IMR-90 (cell line): ENCODE measurements around the gene CEACAM6. TPM values are rescaled to one million over a fixed set of nuclear protein-coding genes. Genes with fewer than 3 reads are reported as not detected.

Source experiments
- ATAC-seq: fragments of 200-7000 bp; cut with Tn5 transposase; 2 replicates; pipeline ENCODE4 v1.9.1; 2020; ENCODE audit warnings: low read depth, mild to moderate bottlenecking, moderate library complexity
- BruUV-seq: library from RNA; stranded (reverse); fragments of 400-500 nt; replicated peaks from 2 replicates; lab custom pipeline; 2021; lab: Mats Ljungman, UMichigan
- CTCF ChIA-PET: fragments of 300-600 bp; formaldehyde crosslinking; extraction: SDS; loops from one replicate; lab custom pipeline; 2021; ENCODE audit warnings: antibody characterized with exemption; lab: Yijun Ruan, JAX
- POLR2A ChIA-PET: fragments of 300-600 bp; sonication (Branson Sonifier 250); formaldehyde crosslinking; loops from one replicate; lab custom pipeline; 2022; ENCODE audit warnings: antibody characterized with exemption; ENCODE audit not compliant: unreplicated experiment; lab: Charles Lee
- DNase-seq: peaks from one replicate; pipeline ENCODE4 v3.0.0; 2013
- H2AFZ ChIP-seq: replicated peaks from 2 replicates; pipeline ENCODE3; 2013; ENCODE audit warnings: low read length, mild to moderate bottlenecking; ENCODE audit not compliant: poor library complexity
- H2AK5ac ChIP-seq: 2 replicates; pipeline ENCODE4 v1.6.1; 2013; ENCODE audit warnings: low read depth, low read length, inconsistent platforms
- H2AK9ac ChIP-seq: replicated peaks from 2 replicates; pipeline ENCODE3; 2013; ENCODE audit warnings: mild to moderate bottlenecking, low read depth, low read length, moderate library complexity; ENCODE audit not compliant: poor library complexity
- H2BK120ac ChIP-seq: 2 replicates; pipeline ENCODE4 v1.6.1; 2013; ENCODE audit warnings: low read depth, low read length, inconsistent platforms
- H2BK15ac ChIP-seq: 3 replicates; pipeline ENCODE4 v1.6.1; 2013; ENCODE audit warnings: low read depth, low read length, inconsistent platforms
- H2BK20ac ChIP-seq: 2 replicates; pipeline ENCODE4 v1.6.1; 2013; ENCODE audit warnings: low read depth, mild to moderate bottlenecking, inconsistent platforms, low read length, moderate library complexity
- H2BK5ac ChIP-seq: 2 replicates; pipeline ENCODE4 v1.6.1; 2013; ENCODE audit warnings: mild to moderate bottlenecking, low read depth, low read length, inconsistent platforms; ENCODE audit not compliant: poor library complexity, severe bottlenecking
- H3K14ac ChIP-seq: replicated peaks from 2 replicates; pipeline ENCODE4 v1.6.1; 2013; ENCODE audit warnings: low read depth, low read length, inconsistent platforms
- H3K18ac ChIP-seq: 2 replicates; pipeline ENCODE4 v1.6.1; 2013; ENCODE audit warnings: low read depth, low read length, control low read depth
- H3K23ac ChIP-seq: 2 replicates; pipeline ENCODE4 v1.6.1; 2013; ENCODE audit warnings: low read depth, low read length, inconsistent platforms
- H3K27ac ChIP-seq: 2 replicates; pipeline ENCODE4 v1.5.1; 2013; ENCODE audit warnings: mild to moderate bottlenecking, control low read depth, low read length; ENCODE audit not compliant: insufficient read depth
- H3K27me3 ChIP-seq: 2 replicates; pipeline ENCODE4 v1.6.1; 2013; ENCODE audit warnings: low read length; ENCODE audit not compliant: control insufficient read depth, insufficient read depth
- H3K36me3 ChIP-seq: 2 replicates; pipeline ENCODE4 v1.6.1; 2013; ENCODE audit warnings: low read length, mixed read lengths; ENCODE audit not compliant: control insufficient read depth, insufficient read depth
- H3K4ac ChIP-seq: 2 replicates; pipeline ENCODE4 v1.6.1; 2013; ENCODE audit warnings: low read depth, low read length, inconsistent platforms
- H3K4me1 ChIP-seq: 2 replicates; pipeline ENCODE4 v1.6.1; 2013; ENCODE audit warnings: low read length, mixed read lengths; ENCODE audit not compliant: control insufficient read depth, insufficient read depth
- H3K4me2 ChIP-seq: 2 replicates; pipeline ENCODE4 v1.6.1; 2013; ENCODE audit warnings: low read depth, mild to moderate bottlenecking, control low read depth, low read length, moderate library complexity
- H3K4me3 ChIP-seq: 2 replicates; pipeline ENCODE4 v1.5.1; 2013; ENCODE audit warnings: low read depth, mild to moderate bottlenecking, control low read depth, low read length, moderate library complexity; ENCODE audit not compliant: insufficient read depth
- H3K56ac ChIP-seq: 2 replicates; pipeline ENCODE4 v1.6.1; 2013; ENCODE audit warnings: low read length, inconsistent platforms; ENCODE audit not compliant: insufficient read depth; ENCODE audit errors: extremely low read depth
- H3K79me1 ChIP-seq, 2 experiments: 2 replicates each; pipeline ENCODE4 v1.6.1; 2013; ENCODE audit warnings: low read length in 2 of 2, inconsistent platforms in 1 of 2, low read depth in 1 of 2
- H3K9ac ChIP-seq: 2 replicates; pipeline ENCODE4 v1.6.1; 2013; ENCODE audit warnings: low read depth, low read length, control low read depth
- H3K9me1 ChIP-seq: 2 replicates; pipeline ENCODE4 v1.6.1; 2013; ENCODE audit warnings: low read length, inconsistent platforms; ENCODE audit not compliant: insufficient read depth
- H3K9me3 ChIP-seq: 2 replicates; pipeline ENCODE4 v1.6.1; 2013; ENCODE audit warnings: low read length; ENCODE audit not compliant: control insufficient read depth, insufficient read depth
- H4K20me1 ChIP-seq: 2 replicates; pipeline ENCODE4 v1.6.1; 2013; ENCODE audit warnings: low read length, inconsistent platforms; ENCODE audit not compliant: insufficient read depth
- H4K5ac ChIP-seq: 2 replicates; pipeline ENCODE4 v1.6.1; 2013; ENCODE audit warnings: mild to moderate bottlenecking, low read depth, low read length, control low read depth
- H4K8ac ChIP-seq, 2 experiments: 2 replicates each; pipeline ENCODE4 v1.6.1; 2013; ENCODE audit warnings: low read depth in 2 of 2, low read length in 2 of 2, control low read depth in 1 of 2, inconsistent platforms in 1 of 2
- H4K91ac ChIP-seq: 2 replicates; pipeline ENCODE4 v1.6.1; 2013; ENCODE audit warnings: low read depth, low read length, inconsistent platforms; ENCODE audit not compliant: insufficient read depth
- BHLHE40 ChIP-seq: fragments of 150-350 bp; IDR thresholded peaks from 2 replicates; pipeline ENCODE4 v1.6.1; 2016; ENCODE audit warnings: mild to moderate bottlenecking, low read depth, low read length
- CEBPB ChIP-seq: IDR thresholded peaks from 2 replicates; pipeline ENCODE4 v1.6.1; 2012; ENCODE audit warnings: low read depth, low read length, improper control_type of control experiment
- CHD1 ChIP-seq: IDR thresholded peaks from 2 replicates; pipeline ENCODE4 v1.6.1; 2012; ENCODE audit warnings: low read depth, low read length, improper control_type of control experiment
- CTCF ChIP-seq: conservative IDR thresholded peaks from 2 replicates; pipeline ENCODE4 v1.5.1; 2012; ENCODE audit warnings: mild to moderate bottlenecking, low read depth, low read length, improper control_type of control experiment
- ELK1 ChIP-seq: fragments of 150-350 bp; IDR thresholded peaks from 2 replicates; pipeline ENCODE4 v1.6.1; 2016; ENCODE audit warnings: low read depth, mild to moderate bottlenecking, low read length, moderate library complexity, borderline replicate concordance
- FOS ChIP-seq: fragments of 150-350 bp; IDR thresholded peaks from 2 replicates; pipeline ENCODE4 v1.6.1; 2016; ENCODE audit warnings: low read depth, low read length
- MAFK ChIP-seq: IDR thresholded peaks from 2 replicates; pipeline ENCODE4 v1.6.1; 2012; ENCODE audit warnings: low read depth, low read length, improper control_type of control experiment
- MAZ ChIP-seq: IDR thresholded peaks from 2 replicates; pipeline ENCODE4 v1.6.1; 2012; ENCODE audit warnings: low read depth, mild to moderate bottlenecking, low read length, improper control_type of control experiment, moderate library complexity, borderline replicate concordance
- MXI1 ChIP-seq: IDR thresholded peaks from 2 replicates; pipeline ENCODE4 v1.6.1; 2012; ENCODE audit warnings: low read depth, mild to moderate bottlenecking, low read length, moderate library complexity, borderline replicate concordance
- NFE2L2 ChIP-seq: fragments of 150-350 bp; IDR thresholded peaks from 2 replicates; pipeline ENCODE4 v1.6.1; 2016; ENCODE audit warnings: low read depth, mild to moderate bottlenecking, low read length
- POLR2A ChIP-seq: IDR thresholded peaks from 2 replicates; pipeline ENCODE4 v1.6.1; 2012; ENCODE audit warnings: mild to moderate bottlenecking, low read depth, low read length
- RAD21 ChIP-seq: IDR thresholded peaks from 2 replicates; pipeline ENCODE4 v1.6.1; 2012; ENCODE audit warnings: low read length, improper control_type of control experiment
- RCOR1 ChIP-seq: IDR thresholded peaks from 2 replicates; pipeline ENCODE4 v1.6.1; 2012; ENCODE audit warnings: mild to moderate bottlenecking, low read length, improper control_type of control experiment; ENCODE audit not compliant: insufficient replicate concordance
- RFX5 ChIP-seq: IDR thresholded peaks from 2 replicates; pipeline ENCODE4 v1.8.0; 2012; ENCODE audit warnings: low read depth, mild to moderate bottlenecking, low read length, moderate library complexity
- SMC3 ChIP-seq: fragments of 150-350 bp; IDR thresholded peaks from 2 replicates; pipeline ENCODE4 v1.6.1; 2016; ENCODE audit warnings: low read depth, mild to moderate bottlenecking, antibody characterized with exemption, low read length, moderate library complexity
- USF2 ChIP-seq: fragments of 150-350 bp; IDR thresholded peaks from 2 replicates; pipeline ENCODE4 v1.6.1; 2017; ENCODE audit warnings: mild to moderate bottlenecking, antibody characterized with exemption, low read length, low read depth
- WGBS, 2 experiments: methylation state at CpG; one replicate each; pipeline versions ENCODE4 v1.1.5 to v1.1.7; 2013; ENCODE audit warnings: missing lambda C conversion rate in 2 of 2; ENCODE audit not compliant: insufficient read length in 1 of 2; ENCODE audit errors: extremely low coverage in 2 of 2; 5-methylcytosine and 5-hydroxymethylcytosine counted together
- dilution Hi-C: fragments of 300-500 bp; cut with HindIII; formaldehyde crosslinking; loops from one replicate; pipeline ENCODE4 v1.14.3; 2018; ENCODE audit warnings: low sequenced_read_pairs; ENCODE audit not compliant: unreplicated experiment
- in situ Hi-C: fragments of 300-500 bp; cut with MboI; formaldehyde crosslinking; loops from 3 replicates; pipeline ENCODE4 v1.14.3; 2019; ENCODE audit warnings: low sequenced_read_pairs, inconsistent platforms, mixed read lengths
- intact Hi-C: fragments of 100-400 bp; cut with micrococcal nuclease; formaldehyde crosslinking; loops from 2 replicates; pipeline ENCODE4 v1.10.0; 2022
- polyA plus RNA-seq, 3 experiments: library from polyadenylated mRNA; depleted of rRNA; stranded (reverse); fragments of >200 nt; gene quantifications; 2 replicates each; pipeline ENCODE4 v1.2.3, GENCODE V29; 2012; ENCODE audit warnings: low replicate concordance in 1 of 3
- total RNA-seq: library from RNA; depleted of rRNA; stranded (reverse); fragments of >200 nt; gene quantifications from 2 replicates; pipeline ENCODE4 v1.2.3, GENCODE V29; 2012

CEACAM6 gene
- total and polyA plus RNA-seq, 2 of the 4 experiments (the other 2 are of a cell fraction), result not detected

- CTCF ChIA-PET, result no interaction called here
Observed at GRCh38 chr19:41735071-41735600, 20.2 kb upstream of the CEACAM6 start.

More at GRCh38 chr19:41735071-41735600, 20.2 kb upstream of the CEACAM6 start:
- POLR2A ChIA-PET, result no interaction called here
- dilution Hi-C loops, result no loop called here
- no peak overlapping the region for H2AK5ac ChIP-seq
- H3K4me2 ChIP-seq, result no peak overlapping the region
- H2BK120ac ChIP-seq, result no peak overlapping the region
- no peaks in the 10 kb centered on the region for H3K4me1 ChIP-seq
- H3K14ac ChIP-seq, result no peak overlapping the region
- TF ChIP-seq BHLHE40, result no peak
- TF ChIP-seq FOS, result no peak
- TF ChIP-seq RFX5, result no peak
- TF ChIP-seq CEBPB, result no peak
- no peak for TF ChIP-seq MXI1
- TF ChIP-seq POLR2A, result no peak
- TF ChIP-seq CTCF, result no peak
- TF ChIP-seq MAZ, result no peak
- no peak for TF ChIP-seq ELK1
- TF ChIP-seq NFE2L2, result no peak
- TF ChIP-seq USF2, result no peak
- no peak for TF ChIP-seq CHD1
- no peak for TF ChIP-seq MAFK
- TF ChIP-seq SMC3, result no peak
- TF ChIP-seq RAD21, result no peak
- TF ChIP-seq RCOR1, result no peak
- no peak overlapping the region for H2BK5ac ChIP-seq
- no peak overlapping the region for H4K8ac ChIP-seq
- no peaks in the 10 kb centered on the region for H4K20me1 ChIP-seq
- in situ Hi-C loops, result no loop called here
- no peaks in the 10 kb centered on the region for H3K9me3 ChIP-seq
- H3K23ac ChIP-seq, result no peak overlapping the region
- no TSS peak for BruUV-seq
- no peak overlapping the region for H3K9ac ChIP-seq
- no peak for DNase-seq
- H4K91ac ChIP-seq, result no peak overlapping the region
- no peak overlapping the region for H2BK15ac ChIP-seq
- H4K5ac ChIP-seq, result no peak overlapping the region
- no peak overlapping the region for H3K18ac ChIP-seq
- intact Hi-C loops, result no loop called here
- H3K79me1 ChIP-seq, result no peaks in the 10 kb centered on the region
- no CpG with 5 or more reads among the region's 5 CpGs for WGBS, 2 experiments
- no peak overlapping the region for H2AK9ac ChIP-seq
- H3K27me3 ChIP-seq, result peaks cover 2% of the 10 kb centered on the region
- H3K56ac ChIP-seq, result no peak overlapping the region
- H3K4me3 ChIP-seq, result no peak overlapping the region
- H3K27ac ChIP-seq, result no peak overlapping the region
- H3K4ac ChIP-seq, result no peak overlapping the region
- ATAC-seq, result no peak
- H2BK20ac ChIP-seq, result no peak overlapping the region
- no peaks in the 10 kb centered on the region for H3K36me3 ChIP-seq
- no peaks in the 10 kb centered on the region for H3K9me1 ChIP-seq
- H2AFZ ChIP-seq, result no peak overlapping the region
